GM11168 (cell line): ENCODE measurements around the gene TMEM114.

Source experiments
- in situ Hi-C: fragments of 300-500 bp; cut with MboI; formaldehyde crosslinking; loops from one replicate; pipeline ENCODE4 v1.12.0; 2022; ENCODE audit warnings: low sequenced_read_pairs; ENCODE audit not compliant: unreplicated experiment

The TMEM114 gene

GRCh38 chr16:8589900-8590688, at the start of gene TMEM114:
TMEM114 (minus strand) TSS chr16:8590511; CDS start chr16:8589838, 673 bp downstream.
- in situ Hi-C loops, result no loop called here

GRCh38 chr16:8639694-8640093, 49.4 kb upstream of the TMEM114 start:
- in situ Hi-C loops, result no loop called here

- in situ Hi-C loops, result no loop called here
Measured at GRCh38 chr16:8634991-8635736, 44.9 kb upstream of the TMEM114 start.

GRCh38 chr16:8632675-8633182, 42.4 kb upstream of the TMEM114 start:
- in situ Hi-C loops, result no loop called here

- in situ Hi-C loops, result no loop called here
Measured at GRCh38 chr16:8631818-8632465, 41.6 kb upstream of the TMEM114 start.

- in situ Hi-C loops, result no loop called here
Measured at GRCh38 chr16:8631373-8631772, 41.1 kb upstream of the TMEM114 start.

- in situ Hi-C loops, result no loop called here
Measured at GRCh38 chr16:8630255-8630953, 40.1 kb upstream of the TMEM114 start.

GRCh38 chr16:8628981-8629725, 38.8 kb upstream of the TMEM114 start:
- in situ Hi-C loops, result no loop called here

GRCh38 chr16:8627456-8627855, 37.1 kb upstream of the TMEM114 start:
- in situ Hi-C loops, result no loop called here

- in situ Hi-C loops, result no loop called here
Measured at GRCh38 chr16:8626946-8627345, 36.6 kb upstream of the TMEM114 start.

- in situ Hi-C loops, result no loop called here
Measured at GRCh38 chr16:8625491-8626087, 35.3 kb upstream of the TMEM114 start.

GRCh38 chr16:8623634-8624033, 33.3 kb upstream of the TMEM114 start:
- in situ Hi-C loops, result no loop called here

- in situ Hi-C loops, result no loop called here
Measured at GRCh38 chr16:8622315-8622656, 32.0 kb upstream of the TMEM114 start.

- in situ Hi-C loops, result no loop called here
Measured at GRCh38 chr16:8621572-8622314, 31.4 kb upstream of the TMEM114 start, which contains the start of gene METTL22. METTL22 (plus strand) TSS chr16:8621698; CDS start chr16:8625666, 3,968 bp downstream.

- in situ Hi-C loops, result no loop called here
Measured at GRCh38 chr16:8621222-8621571, 30.9 kb upstream of the TMEM114 start.

- in situ Hi-C loops, result no loop called here
Measured at GRCh38 chr16:8620535-8620934, 30.2 kb upstream of the TMEM114 start.

- in situ Hi-C loops, result no loop called here
Measured at GRCh38 chr16:8619671-8620370, 29.5 kb upstream of the TMEM114 start.

- in situ Hi-C loops, result no loop called here
Measured at GRCh38 chr16:8614435-8615029, 24.2 kb upstream of the TMEM114 start.
